GM12872 (cell line): Measurements from ENCODE around the gene SRSF12.

ENCODE experiments used
- TF ChIP-seq, protein P1 (sequence below): IDR thresholded peaks from 3 replicates; pipeline ENCODE4 v1.5.1; 2011; ENCODE audit warnings: low read depth, mild to moderate bottlenecking, low read length, moderate library complexity; ENCODE audit not compliant: insufficient read depth

SRSF12 gene

DNA sequence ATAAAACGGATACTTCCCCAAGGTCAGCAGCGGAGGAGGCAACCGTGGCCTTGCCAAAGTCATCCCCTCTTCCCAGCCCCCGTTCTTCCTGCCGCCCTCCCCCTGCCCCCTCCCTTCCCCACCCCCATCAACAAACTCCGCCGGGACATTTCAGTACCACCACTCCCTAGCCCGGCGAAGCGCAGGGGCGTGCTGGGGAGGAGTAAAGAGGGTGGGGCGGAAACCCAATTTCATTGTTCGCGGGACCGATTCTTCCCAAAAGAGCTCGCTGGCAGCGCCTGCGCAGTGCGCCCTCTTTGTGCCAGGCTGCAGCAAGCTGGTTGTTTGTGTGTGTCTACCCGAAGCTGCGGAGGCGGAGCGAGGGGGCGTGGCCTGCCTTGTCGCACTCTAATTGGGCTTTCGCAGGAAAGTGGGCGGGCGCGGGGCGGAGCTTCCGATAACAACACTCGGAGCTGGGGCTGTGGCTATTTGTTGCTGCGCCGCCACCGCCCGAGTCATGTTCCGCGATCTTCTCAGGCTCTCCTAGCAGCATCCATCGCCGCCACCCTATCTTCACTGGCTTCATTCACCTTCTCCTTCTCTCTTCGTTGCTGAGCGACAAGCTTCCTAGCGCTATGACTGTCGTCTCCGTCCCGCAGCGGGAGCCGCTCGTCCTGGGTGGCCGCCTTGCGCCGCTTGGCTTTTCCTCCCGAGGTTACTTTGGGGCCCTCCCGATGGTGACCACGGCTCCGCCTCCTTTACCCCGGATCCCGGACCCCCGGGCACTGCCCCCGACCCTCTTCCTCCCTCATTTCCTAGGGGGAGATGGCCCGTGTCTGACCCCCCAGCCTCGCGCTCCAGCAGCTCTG, 37.4 kb downstream of the SRSF12 start, which contains the start of gene PNRC1:
TSS of gene PNRC1 (plus strand) at position 471 of the 848 bp plus-strand sequence. CDS start at position 615, 144 bp downstream.
- TF ChIP-seq, protein P1, sequence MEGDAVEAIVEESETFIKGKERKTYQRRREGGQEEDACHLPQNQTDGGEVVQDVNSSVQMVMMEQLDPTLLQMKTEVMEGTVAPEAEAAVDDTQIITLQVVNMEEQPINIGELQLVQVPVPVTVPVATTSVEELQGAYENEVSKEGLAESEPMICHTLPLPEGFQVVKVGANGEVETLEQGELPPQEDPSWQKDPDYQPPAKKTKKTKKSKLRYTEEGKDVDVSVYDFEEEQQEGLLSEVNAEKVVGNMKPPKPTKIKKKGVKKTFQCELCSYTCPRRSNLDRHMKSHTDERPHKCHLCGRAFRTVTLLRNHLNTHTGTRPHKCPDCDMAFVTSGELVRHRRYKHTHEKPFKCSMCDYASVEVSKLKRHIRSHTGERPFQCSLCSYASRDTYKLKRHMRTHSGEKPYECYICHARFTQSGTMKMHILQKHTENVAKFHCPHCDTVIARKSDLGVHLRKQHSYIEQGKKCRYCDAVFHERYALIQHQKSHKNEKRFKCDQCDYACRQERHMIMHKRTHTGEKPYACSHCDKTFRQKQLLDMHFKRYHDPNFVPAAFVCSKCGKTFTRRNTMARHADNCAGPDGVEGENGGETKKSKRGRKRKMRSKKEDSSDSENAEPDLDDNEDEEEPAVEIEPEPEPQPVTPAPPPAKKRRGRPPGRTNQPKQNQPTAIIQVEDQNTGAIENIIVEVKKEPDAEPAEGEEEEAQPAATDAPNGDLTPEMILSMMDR: no peak

DNA sequence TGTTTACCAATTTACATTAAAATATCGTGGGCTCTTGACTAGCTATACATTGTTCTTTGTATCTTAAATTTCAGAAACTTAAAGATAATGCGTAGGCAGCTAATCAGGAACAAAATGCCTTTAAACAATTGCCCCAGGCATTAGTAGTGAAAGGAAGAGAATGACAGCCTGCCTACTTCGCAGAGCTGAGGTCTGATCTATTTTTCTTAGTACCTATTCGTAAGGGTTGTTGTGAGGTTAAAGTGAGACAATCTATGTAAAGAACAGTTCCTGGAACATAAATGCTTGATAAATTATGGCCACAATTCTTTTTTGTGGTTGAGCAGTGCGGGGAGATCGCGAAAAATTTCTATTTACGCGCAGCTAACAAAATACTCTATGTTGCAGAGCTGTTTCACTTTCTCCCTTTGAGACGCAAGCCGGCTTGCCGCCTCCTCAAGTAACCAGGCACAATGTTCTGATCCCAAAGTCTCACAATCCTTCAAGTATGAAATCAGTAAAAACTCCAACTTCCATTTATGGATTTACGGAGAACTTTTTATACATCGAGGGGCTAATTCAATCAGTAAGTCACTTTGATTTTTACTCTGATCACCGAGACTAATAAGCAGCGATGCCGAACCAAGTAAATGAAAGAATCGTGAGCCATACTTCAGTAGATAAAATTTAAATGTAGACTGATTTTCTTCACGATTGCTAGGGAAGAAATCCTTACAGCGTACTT, 38.2 kb downstream of the SRSF12 start:
- TF ChIP-seq, protein P1: no peak

DNA sequence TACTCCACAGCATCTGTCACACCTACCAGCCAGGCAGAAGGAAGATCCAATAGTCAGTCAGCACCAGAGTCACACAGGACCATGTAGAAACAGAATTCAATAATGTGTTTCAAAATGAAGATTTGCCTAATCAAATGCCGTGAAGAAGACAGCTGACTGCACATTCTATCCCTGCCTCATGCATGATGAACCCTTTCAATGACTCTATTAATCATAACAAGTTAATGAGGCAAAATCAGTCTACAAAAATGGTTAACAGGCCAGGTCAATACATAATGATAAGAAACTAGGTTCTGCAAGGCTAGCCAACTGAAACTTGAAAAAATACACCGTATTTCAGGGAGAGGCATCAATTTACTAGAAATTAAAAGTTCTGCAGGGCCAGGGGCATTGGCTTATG, 44.0 kb downstream of the SRSF12 start:
- TF ChIP-seq, protein P1: no peak

DNA sequence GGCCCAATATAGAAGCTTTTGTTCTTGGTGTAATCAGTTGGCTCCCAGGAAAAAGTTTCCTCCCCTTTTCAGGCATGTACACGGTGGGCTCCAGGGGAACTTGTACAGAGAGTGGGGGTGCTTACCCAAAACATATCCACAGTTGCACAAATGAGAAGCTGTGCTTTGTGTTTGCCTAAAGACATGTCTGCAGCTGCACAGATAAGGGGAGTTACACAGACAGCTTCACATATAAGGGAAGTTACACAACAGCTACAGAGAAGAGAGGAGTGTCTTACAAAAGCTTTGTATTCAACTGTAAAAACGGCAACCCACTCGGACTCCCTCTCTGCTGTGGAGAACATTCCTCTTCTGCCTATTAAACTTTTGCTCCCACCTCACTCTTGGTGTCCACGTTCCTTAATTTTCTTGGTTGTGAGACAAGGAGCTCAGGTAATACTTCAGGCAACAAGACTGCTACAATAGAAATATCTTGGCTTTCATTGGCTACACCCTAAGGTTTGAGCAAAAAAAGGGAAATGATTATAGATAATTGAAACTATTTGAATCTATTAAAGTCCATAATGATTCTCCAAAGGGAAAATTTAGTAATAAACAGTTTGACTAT, 44.8 kb downstream of the SRSF12 start:
- TF ChIP-seq, protein P1: no peak

DNA sequence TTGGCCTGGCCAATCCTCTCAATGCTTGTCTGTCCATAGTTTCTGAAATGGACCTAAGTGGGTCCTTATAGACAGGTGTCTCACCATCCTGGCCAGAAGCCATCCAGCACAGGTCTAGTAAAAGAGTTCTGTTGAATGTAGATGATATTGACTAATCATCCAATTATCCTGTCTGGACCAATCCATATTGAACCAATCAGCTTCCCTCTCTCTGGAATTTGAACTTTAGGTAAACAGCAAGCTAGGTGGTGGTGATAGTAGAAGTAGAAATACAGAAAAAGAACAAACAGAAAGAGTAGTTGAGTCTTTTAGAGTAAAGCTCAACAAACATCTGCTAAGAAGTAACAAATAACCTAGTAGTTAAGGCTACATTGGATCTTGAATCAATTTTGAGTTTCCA, 46.8 kb downstream of the SRSF12 start:
- TF ChIP-seq, protein P1: no peak

DNA sequence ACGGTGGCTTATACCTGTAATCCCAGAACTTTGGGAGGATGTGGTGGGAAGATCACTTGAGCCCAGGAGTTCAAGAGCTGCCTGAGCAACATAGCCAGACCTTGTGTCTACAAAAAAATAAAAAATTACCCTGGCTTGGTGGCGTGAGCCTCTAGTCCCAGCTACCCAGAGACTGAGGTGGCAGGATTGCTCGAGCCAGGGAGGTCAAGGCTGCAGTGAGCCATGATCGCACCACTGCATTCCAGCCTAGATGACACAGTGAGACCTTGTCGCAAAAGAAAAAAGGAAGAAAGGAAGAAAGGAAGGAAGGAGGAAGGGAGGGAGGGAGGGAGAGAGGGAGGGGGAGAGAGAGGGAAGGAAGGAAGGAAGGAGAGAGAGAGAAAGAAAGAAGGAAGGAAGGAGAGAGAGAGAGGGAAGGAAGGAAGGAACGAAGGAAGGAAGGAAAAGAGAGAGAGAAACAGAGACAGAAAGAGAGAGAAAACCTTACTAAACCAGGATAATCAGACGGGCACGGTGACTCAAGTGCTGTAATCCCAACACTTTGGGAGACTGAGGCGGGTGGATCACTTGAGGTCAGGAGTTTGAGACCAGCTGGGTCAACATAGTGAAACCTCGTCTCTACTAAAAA, 48.2 kb downstream of the SRSF12 start:
- TF ChIP-seq, protein P1: no peak

DNA sequence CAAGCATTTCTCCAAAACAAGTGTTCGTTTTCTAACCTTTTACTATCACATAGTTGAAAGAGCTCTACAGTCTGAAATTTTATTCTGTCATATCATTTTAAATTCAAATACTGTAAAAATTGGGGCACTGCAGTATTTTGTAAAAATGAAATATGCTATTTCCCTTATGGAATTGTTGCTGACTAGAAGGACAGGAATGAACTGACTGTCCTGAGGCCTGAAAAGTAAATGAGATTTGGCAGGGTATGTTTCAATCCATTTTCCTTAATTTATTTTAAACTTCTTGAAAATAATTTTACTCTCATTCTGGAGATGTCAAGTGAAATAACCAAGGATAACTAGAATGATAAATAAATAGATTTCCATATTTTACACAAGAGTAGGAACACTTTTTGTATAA, 49.2 kb downstream of the SRSF12 start:
- TF ChIP-seq, protein P1: no peak
